ENCODE data around the gene CAPZB.

CAPZB gene

GRCh38 chr1:19409477-19410341 lies 75.6 kb downstream of the CAPZB start:
- Mint-ChIP-seq H3K4me3 (no peak overlapping the region), H3K27ac (no peak overlapping the region), H3K27me3 (ENCODE audit: low read depth) (no peaks in the 10 kb centered on the region), H3K9me3 (no peaks in the 10 kb centered on the region), H3K36me3 (ENCODE audit: low read depth) (peaks cover 9% of the 10 kb centered on the region), H3K4me1 (peaks cover 73% of the 10 kb centered on the region)
- TF ChIP-seq CTCF (IDR thresholded peaks at IDR 0.05; ENCODE audit: unreplicated experiment in 3 of 3), result no peak

- Mint-ChIP-seq H3K9me3 (no peaks in the 10 kb centered on the region), H3K4me1 (peaks cover 67% of the 10 kb centered on the region), H3K36me3 (ENCODE audit: low read depth) (peaks cover 7% of the 10 kb centered on the region), H3K4me3 (no peak overlapping the region), H3K27ac (no peak overlapping the region), H3K27me3 (ENCODE audit: low read depth) (no peaks in the 10 kb centered on the region)
- no peak for TF ChIP-seq CTCF (IDR thresholded peaks at IDR 0.05; ENCODE audit: unreplicated experiment in 3 of 3)
Observed at GRCh38 chr1:19407494-19408096, 77.7 kb downstream of the CAPZB start.

- H3K27ac Mint-ChIP-seq, result peak overlapping the region; percentile 58 to 88 (median 81)
Observed at GRCh38 chr1:19406680-19407079, 78.7 kb downstream of the CAPZB start.

GRCh38 chr1:19405761-19406487 lies 79.4 kb downstream of the CAPZB start:
- H3K9me3 Mint-ChIP-seq, result no peaks in the 10 kb centered on the region
- peaks cover 78% of the 10 kb centered on the region for H3K4me1 Mint-ChIP-seq
- peak overlapping the region in 1 of 3 experiments; percentile 12 for H3K4me3 Mint-ChIP-seq
- TF ChIP-seq CTCF (IDR thresholded peaks at IDR 0.05; ENCODE audit: unreplicated experiment in 3 of 3), result no peak
- peaks cover 5% of the 10 kb centered on the region for H3K36me3 Mint-ChIP-seq (ENCODE audit: low read depth)
- H3K27me3 Mint-ChIP-seq (ENCODE audit: low read depth), result no peaks in the 10 kb centered on the region
- peak overlapping the region; percentile 58 to 88 (median 81) for H3K27ac Mint-ChIP-seq

More at GRCh38 chr1:19406680-19407079, 78.7 kb downstream of the CAPZB start:
- Mint-ChIP-seq H3K4me1 (peaks cover 70% of the 10 kb centered on the region), H3K36me3 (ENCODE audit: low read depth) (peaks cover 5% of the 10 kb centered on the region), H3K4me3 (no peak overlapping the region), H3K9me3 (no peaks in the 10 kb centered on the region), H3K27me3 (ENCODE audit: low read depth) (no peaks in the 10 kb centered on the region)
- TF ChIP-seq CTCF (IDR thresholded peaks at IDR 0.05; ENCODE audit: unreplicated experiment in 3 of 3), result no peak

- peak in 2 of 3 experiments; percentile 26 to 32 for TF ChIP-seq CTCF (IDR thresholded peaks at IDR 0.05; ENCODE audit: unreplicated experiment in 3 of 3)
- no peaks in the 10 kb centered on the region for H3K9me3 Mint-ChIP-seq
- H3K27me3 Mint-ChIP-seq (ENCODE audit: low read depth), result no peaks in the 10 kb centered on the region
- H3K4me3 Mint-ChIP-seq, result peak overlapping the region in 1 of 3 experiments; percentile 25
- peaks cover 5% of the 10 kb centered on the region for H3K36me3 Mint-ChIP-seq (ENCODE audit: low read depth)
- peaks cover 84% of the 10 kb centered on the region for H3K4me1 Mint-ChIP-seq
- H3K27ac Mint-ChIP-seq, result peak overlapping the region; percentile 58 to 88 (median 81)
Observed at GRCh38 chr1:19405195-19405760, 80.1 kb downstream of the CAPZB start.
